Measurements from ENCODE around the gene GPR4.

GRCh38 chr19:45542234-45542668, 59.8 kb downstream of the GPR4 start:
- no peak for TF ChIP-seq CTCF (IDR thresholded peaks at IDR 0.05)
- no peak for TF ChIP-seq CHD2 (IDR thresholded peaks at IDR 0.05; ENCODE audit: low read length, partially characterized antibody)
- TF ChIP-seq RAD21 (IDR thresholded peaks at IDR 0.05; ENCODE audit: low read length), result no peak
- TF ChIP-seq REST (IDR thresholded peaks at IDR 0.05; ENCODE audit: low read depth, low read length), result no peak
- TF ChIP-seq EP300 (IDR thresholded peaks at IDR 0.05; ENCODE audit: borderline replicate concordance in 1 of 2, low read depth in 1 of 2, low read length in 1 of 2), result no peak
- TF ChIP-seq RFX5 (IDR thresholded peaks at IDR 0.05; ENCODE audit: low read length), result no peak
- no peak for TF ChIP-seq TEAD4 (IDR thresholded peaks at IDR 0.05; ENCODE audit: borderline replicate concordance, insufficient read depth)
- no peak for TF ChIP-seq POLR2AphosphoS5 (IDR thresholded peaks at IDR 0.05; ENCODE audit: low read depth, low read length)
- TF ChIP-seq SIN3A (IDR thresholded peaks at IDR 0.05; ENCODE audit: borderline replicate concordance, low read depth, low read length), result no peak
- TF ChIP-seq USF2 (IDR thresholded peaks at IDR 0.05; ENCODE audit: borderline replicate concordance, low read depth, low read length), result no peak
